ENCODE data around the gene CACNA1I.

DNA sequence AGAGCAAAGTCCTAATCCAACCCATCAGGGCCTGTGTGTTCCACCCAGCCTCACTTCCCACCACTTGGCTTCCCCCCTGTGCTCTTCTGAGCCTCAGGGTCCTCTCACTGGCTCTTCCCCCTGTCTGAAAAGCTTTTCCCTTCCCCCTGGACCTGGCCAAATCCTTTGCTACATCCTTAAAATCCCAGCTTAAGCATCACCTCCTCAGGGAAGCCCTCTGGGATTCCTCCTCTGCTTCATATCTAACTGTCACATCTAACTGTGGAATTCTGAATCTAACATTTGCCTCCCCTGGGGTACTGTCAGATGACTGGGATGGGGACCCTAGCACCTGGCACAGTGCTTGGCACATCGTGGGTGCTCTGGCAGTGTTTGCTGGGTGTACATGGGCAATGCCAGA, 985 bp downstream of the CACNA1I start:
- TF ChIP-seq SMC3 (IDR thresholded peaks at IDR 0.05; ENCODE audit: low read depth, low read length): no peak
- TF ChIP-seq USF1 (IDR thresholded peaks at IDR 0.05; ENCODE audit: borderline replicate concordance, low read depth): no peak
- TF ChIP-seq EZH2phosphoT487 (IDR thresholded peaks at IDR 0.05; ENCODE audit: borderline replicate concordance, low read depth): no peak
- TF ChIP-seq RCOR1 (IDR thresholded peaks at IDR 0.05; ENCODE audit: low read length): no peak
- TF ChIP-seq, protein P1, sequence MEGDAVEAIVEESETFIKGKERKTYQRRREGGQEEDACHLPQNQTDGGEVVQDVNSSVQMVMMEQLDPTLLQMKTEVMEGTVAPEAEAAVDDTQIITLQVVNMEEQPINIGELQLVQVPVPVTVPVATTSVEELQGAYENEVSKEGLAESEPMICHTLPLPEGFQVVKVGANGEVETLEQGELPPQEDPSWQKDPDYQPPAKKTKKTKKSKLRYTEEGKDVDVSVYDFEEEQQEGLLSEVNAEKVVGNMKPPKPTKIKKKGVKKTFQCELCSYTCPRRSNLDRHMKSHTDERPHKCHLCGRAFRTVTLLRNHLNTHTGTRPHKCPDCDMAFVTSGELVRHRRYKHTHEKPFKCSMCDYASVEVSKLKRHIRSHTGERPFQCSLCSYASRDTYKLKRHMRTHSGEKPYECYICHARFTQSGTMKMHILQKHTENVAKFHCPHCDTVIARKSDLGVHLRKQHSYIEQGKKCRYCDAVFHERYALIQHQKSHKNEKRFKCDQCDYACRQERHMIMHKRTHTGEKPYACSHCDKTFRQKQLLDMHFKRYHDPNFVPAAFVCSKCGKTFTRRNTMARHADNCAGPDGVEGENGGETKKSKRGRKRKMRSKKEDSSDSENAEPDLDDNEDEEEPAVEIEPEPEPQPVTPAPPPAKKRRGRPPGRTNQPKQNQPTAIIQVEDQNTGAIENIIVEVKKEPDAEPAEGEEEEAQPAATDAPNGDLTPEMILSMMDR (IDR thresholded peaks at IDR 0.05): no peak
- TF ChIP-seq NRF1 (IDR thresholded peaks at IDR 0.05; ENCODE audit: low read depth, low read length): no peak
- TF ChIP-seq, protein P2, sequence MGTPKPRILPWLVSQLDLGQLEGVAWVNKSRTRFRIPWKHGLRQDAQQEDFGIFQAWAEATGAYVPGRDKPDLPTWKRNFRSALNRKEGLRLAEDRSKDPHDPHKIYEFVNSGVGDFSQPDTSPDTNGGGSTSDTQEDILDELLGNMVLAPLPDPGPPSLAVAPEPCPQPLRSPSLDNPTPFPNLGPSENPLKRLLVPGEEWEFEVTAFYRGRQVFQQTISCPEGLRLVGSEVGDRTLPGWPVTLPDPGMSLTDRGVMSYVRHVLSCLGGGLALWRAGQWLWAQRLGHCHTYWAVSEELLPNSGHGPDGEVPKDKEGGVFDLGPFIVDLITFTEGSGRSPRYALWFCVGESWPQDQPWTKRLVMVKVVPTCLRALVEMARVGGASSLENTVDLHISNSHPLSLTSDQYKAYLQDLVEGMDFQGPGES (IDR thresholded peaks at IDR 0.05; ENCODE audit: low read depth, low read length): no peak
- no peak for TF ChIP-seq MXI1 (IDR thresholded peaks at IDR 0.05; ENCODE audit: low read depth, low read length)
- TF ChIP-seq USF2 (IDR thresholded peaks at IDR 0.05; ENCODE audit: borderline replicate concordance, low read depth, low read length): no peak
- TF ChIP-seq POLR2AphosphoS5 (IDR thresholded peaks at IDR 0.05; ENCODE audit: low read depth, low read length): no peak

Data from SK-N-SH (cell line).